Neural progenitor cell (in vitro differentiated cells): ENCODE measurements around the gene DCC. TPM values are rescaled to one million over a fixed set of nuclear protein-coding genes. Genes with fewer than 3 reads are reported as not detected.

Source experiments
- DNase-seq: peaks from one replicate; pipeline ENCODE4 v3.0.0-alpha.2; 2016; ENCODE audit warnings: low spot score
- H2AFZ ChIP-seq: fragments of 200-600 bp; sonication (generic); replicated peaks from 2 replicates; pipeline ENCODE4 v1.6.1; 2016; ENCODE audit warnings: antibody characterized with exemption
- H3F3A ChIP-seq: fragments of 200-600 bp; sonication (generic); 2 replicates; pipeline ENCODE4 v1.6.1; 2016; ENCODE audit warnings: antibody characterized with exemption, low read depth
- H3K27ac ChIP-seq: fragments of 200-600 bp; sonication (generic); 2 replicates; pipeline ENCODE4 v1.5.1; 2016; ENCODE audit warnings: mild to moderate bottlenecking
- H3K27me3 ChIP-seq: fragments of 200-600 bp; sonication (generic); 2 replicates; pipeline ENCODE4 v1.6.1; 2016; ENCODE audit warnings: mild to moderate bottlenecking, moderate library complexity
- H3K36me3 ChIP-seq: fragments of 200-600 bp; sonication (generic); 2 replicates; pipeline ENCODE4 v1.5.1; 2016
- H3K4me1 ChIP-seq: fragments of 200-600 bp; sonication (generic); 2 replicates; pipeline ENCODE4 v1.6.1; 2016; ENCODE audit warnings: mixed run types
- H3K4me2 ChIP-seq: fragments of 200-600 bp; sonication (generic); 2 replicates; pipeline ENCODE4 v1.6.1; 2016
- H3K4me3 ChIP-seq: fragments of 200-600 bp; sonication (generic); 2 replicates; pipeline ENCODE4 v1.5.1; 2016
- H3K79me2 ChIP-seq: fragments of 200-600 bp; sonication (generic); 2 replicates; pipeline ENCODE4 v1.6.1; 2016; ENCODE audit warnings: low read depth
- H3K9ac ChIP-seq: fragments of 200-600 bp; sonication (generic); 2 replicates; pipeline ENCODE4 v1.6.1; 2016
- H3K9me3 ChIP-seq: fragments of 200-600 bp; sonication (generic); 2 replicates; pipeline ENCODE4 v1.5.1; 2016; ENCODE audit warnings: low read depth
- H4K20me1 ChIP-seq: fragments of 200-600 bp; sonication (generic); 2 replicates; pipeline ENCODE4 v1.6.1; 2016; ENCODE audit warnings: low read depth
- H3K27ac Mint-ChIP-seq: 3 replicates; pipeline ENCODE4 v1.8.0; 2021; ENCODE audit warnings: mixed read lengths
- H3K27me3 Mint-ChIP-seq: 2 replicates; pipeline ENCODE4 v1.8.0; 2022; ENCODE audit warnings: low read depth, mild to moderate bottlenecking, inconsistent platforms, moderate library complexity, mixed read lengths; ENCODE audit not compliant: insufficient read depth
- H3K36me3 Mint-ChIP-seq: 3 replicates; pipeline ENCODE4 v1.8.0; 2021; ENCODE audit warnings: mixed read lengths
- H3K4me1 Mint-ChIP-seq: 3 replicates; pipeline ENCODE4 v1.8.0; 2021; ENCODE audit warnings: mixed read lengths
- H3K4me3 Mint-ChIP-seq: 3 replicates; pipeline ENCODE4 v1.8.0; 2021; ENCODE audit warnings: mild to moderate bottlenecking, moderate library complexity, mixed read lengths
- H3K9me3 Mint-ChIP-seq: 3 replicates; pipeline ENCODE4 v1.8.0; 2020; ENCODE audit warnings: mixed read lengths
- EZH2 ChIP-seq: fragments of 200-600 bp; sonication (generic); IDR thresholded peaks from 2 replicates; pipeline ENCODE4 v1.6.1; 2017; ENCODE audit warnings: antibody characterized with exemption, mild to moderate bottlenecking, moderate library complexity
- EZH2phosphoT487 ChIP-seq: fragments of 200-600 bp; sonication (generic); IDR thresholded peaks from 2 replicates; pipeline ENCODE4 v1.6.1; 2017; ENCODE audit warnings: antibody characterized with exemption
- total RNA-seq: library from RNA; depleted of rRNA; stranded (reverse); fragments of >200 nt; gene quantifications from 2 replicates; pipeline ENCODE4 v1.2.3, GENCODE V29; 2015; ENCODE audit warnings: low replicate concordance
- TF ChIP-seq, protein P1 (sequence below): fragments of 200-600 bp; sonication (generic); IDR thresholded peaks from 2 replicates; pipeline ENCODE4 v1.5.1; 2017; ENCODE audit warnings: antibody characterized with exemption, mild to moderate bottlenecking

The DCC gene
- total RNA-seq, 1 donor from 2014 or later = 0.41 TPM

- Histone ChIP-seq H2AFZ (no peak overlapping the region), H3K4me2 (no peak overlapping the region), H3K27ac (no peak overlapping the region), H3K9ac (no peak overlapping the region), H3K27me3 (no peaks in the 10 kb centered on the region), H3F3A (no peaks in the 10 kb centered on the region), H3K4me3 (no peak overlapping the region), H3K36me3 (no peaks in the 10 kb centered on the region), H3K4me1 (no peaks in the 10 kb centered on the region), H3K79me2 (no peaks in the 10 kb centered on the region), H4K20me1 (no peaks in the 10 kb centered on the region), H3K9me3 (no peaks in the 10 kb centered on the region)
- TF ChIP-seq, protein P1, sequence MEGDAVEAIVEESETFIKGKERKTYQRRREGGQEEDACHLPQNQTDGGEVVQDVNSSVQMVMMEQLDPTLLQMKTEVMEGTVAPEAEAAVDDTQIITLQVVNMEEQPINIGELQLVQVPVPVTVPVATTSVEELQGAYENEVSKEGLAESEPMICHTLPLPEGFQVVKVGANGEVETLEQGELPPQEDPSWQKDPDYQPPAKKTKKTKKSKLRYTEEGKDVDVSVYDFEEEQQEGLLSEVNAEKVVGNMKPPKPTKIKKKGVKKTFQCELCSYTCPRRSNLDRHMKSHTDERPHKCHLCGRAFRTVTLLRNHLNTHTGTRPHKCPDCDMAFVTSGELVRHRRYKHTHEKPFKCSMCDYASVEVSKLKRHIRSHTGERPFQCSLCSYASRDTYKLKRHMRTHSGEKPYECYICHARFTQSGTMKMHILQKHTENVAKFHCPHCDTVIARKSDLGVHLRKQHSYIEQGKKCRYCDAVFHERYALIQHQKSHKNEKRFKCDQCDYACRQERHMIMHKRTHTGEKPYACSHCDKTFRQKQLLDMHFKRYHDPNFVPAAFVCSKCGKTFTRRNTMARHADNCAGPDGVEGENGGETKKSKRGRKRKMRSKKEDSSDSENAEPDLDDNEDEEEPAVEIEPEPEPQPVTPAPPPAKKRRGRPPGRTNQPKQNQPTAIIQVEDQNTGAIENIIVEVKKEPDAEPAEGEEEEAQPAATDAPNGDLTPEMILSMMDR = no peak
- no peak for TF ChIP-seq EZH2phosphoT487
- TF ChIP-seq EZH2 = no peak
- Mint-ChIP-seq H3K27me3 (no peaks in the 10 kb centered on the region), H3K36me3 (no peaks in the 10 kb centered on the region), H3K4me1 (no peaks in the 10 kb centered on the region), H3K4me3 (no peak overlapping the region), H3K9me3 (no peaks in the 10 kb centered on the region), H3K27ac (no peak overlapping the region)
- no peak for DNase-seq
Measured at GRCh38 chr18:53126210-53126609, 786.2 kb downstream of the DCC start.

DNA sequence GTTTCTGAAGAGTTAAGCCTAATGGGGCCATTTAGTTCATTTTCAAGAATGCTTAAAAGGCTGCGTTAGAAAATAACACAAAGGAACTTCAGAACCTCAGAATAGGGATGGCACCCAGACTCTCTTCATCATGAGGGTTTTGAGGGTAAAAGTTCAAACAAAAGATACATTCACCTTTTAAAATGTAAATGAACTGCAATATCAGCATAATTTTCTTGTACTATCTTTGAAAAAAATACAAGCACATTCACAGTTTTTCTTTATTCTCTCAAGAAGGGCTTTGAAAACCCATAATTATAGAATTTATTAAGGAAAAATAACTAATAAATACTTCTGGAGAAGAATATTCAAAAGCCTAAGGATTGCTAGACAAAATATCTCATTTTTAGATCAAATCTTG, 791.0 kb downstream of the DCC start:
- Histone ChIP-seq H3F3A (no peaks in the 10 kb centered on the region), H3K27ac (no peak overlapping the region), H3K9me3 (no peaks in the 10 kb centered on the region), H2AFZ (no peak overlapping the region), H3K4me1 (no peaks in the 10 kb centered on the region), H3K79me2 (no peaks in the 10 kb centered on the region), H3K4me2 (no peak overlapping the region), H4K20me1 (no peaks in the 10 kb centered on the region), H3K27me3 (no peaks in the 10 kb centered on the region), H3K36me3 (no peaks in the 10 kb centered on the region), H3K4me3 (no peak overlapping the region), H3K9ac (no peak overlapping the region)
- no peaks in the 10 kb centered on the region for H3K9me3 Mint-ChIP-seq
- H3K4me1 Mint-ChIP-seq = no peaks in the 10 kb centered on the region
- no peak for DNase-seq
- no peak for TF ChIP-seq EZH2
- TF ChIP-seq, protein P1 = no peak
- no peak for TF ChIP-seq EZH2phosphoT487
- H3K4me3 Mint-ChIP-seq = no peak overlapping the region
- H3K36me3 Mint-ChIP-seq = no peaks in the 10 kb centered on the region
- no peaks in the 10 kb centered on the region for H3K27me3 Mint-ChIP-seq
- H3K27ac Mint-ChIP-seq = no peak overlapping the region

DNA sequence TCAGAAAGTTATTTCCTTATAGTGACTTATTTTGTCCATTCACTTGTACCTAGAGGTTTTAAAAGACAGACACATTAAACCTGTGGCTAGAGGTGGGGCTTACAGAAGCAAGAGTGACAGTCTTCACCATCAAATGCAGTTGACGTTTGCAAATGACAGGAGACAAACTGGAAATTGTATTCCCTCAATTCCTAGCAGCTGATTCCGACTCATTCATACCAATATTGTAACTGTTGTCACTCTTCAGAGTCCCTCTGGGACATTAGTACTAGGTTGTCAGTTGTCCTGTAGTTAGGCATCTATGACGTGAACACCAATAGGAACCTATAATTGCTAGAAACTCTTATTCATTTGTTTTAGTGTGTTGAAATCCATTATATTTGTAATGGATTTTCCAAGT, 794.7 kb downstream of the DCC start:
- TF ChIP-seq, protein P1 = no peak
- no peak for TF ChIP-seq EZH2phosphoT487
- TF ChIP-seq EZH2 = no peak

More for the DNA sequence above, 794.7 kb downstream of the DCC start:
- Histone ChIP-seq H3K4me1 (no peaks in the 10 kb centered on the region), H3K27ac (no peak overlapping the region), H3K9me3 (no peaks in the 10 kb centered on the region), H3K36me3 (no peaks in the 10 kb centered on the region), H3K4me3 (no peak overlapping the region), H3K27me3 (no peaks in the 10 kb centered on the region), H3K79me2 (no peaks in the 10 kb centered on the region), H4K20me1 (no peaks in the 10 kb centered on the region), H3K4me2 (no peak overlapping the region), H3K9ac (no peak overlapping the region), H2AFZ (no peak overlapping the region), H3F3A (no peaks in the 10 kb centered on the region)
- no peaks in the 10 kb centered on the region for H3K4me1 Mint-ChIP-seq
- peaks cover 1% of the 10 kb centered on the region for H3K9me3 Mint-ChIP-seq
- DNase-seq = no peak
- H3K36me3 Mint-ChIP-seq = peaks cover 2% of the 10 kb centered on the region
- no peak overlapping the region for H3K4me3 Mint-ChIP-seq
- H3K27ac Mint-ChIP-seq = no peak overlapping the region
- H3K27me3 Mint-ChIP-seq = no peaks in the 10 kb centered on the region
